ENCODE data around the gene TMEM128.
"Not testable (repeated sequence)": the region's sequence is repeated elsewhere in the genome, so short reads cannot be mapped to it uniquely, and the experiment has no call there.

TMEM128 gene

GRCh38 chr4:4200624-4201023 lies 47.4 kb downstream of the TMEM128 start:
- Mint-ChIP-seq H3K4me1 (no peaks in the 10 kb centered on the region), H3K9me3 (peaks cover 0 to 1% of the 10 kb centered on the region in 2 donors), H3K27me3 (peaks cover 24 to 35% of the 10 kb centered on the region in 2 donors), H3K36me3 (no peaks in the 10 kb centered on the region), H3K27ac (no peak overlapping the region), H3K4me3 (no peak overlapping the region)
- DNase-seq (no peak), ATAC-seq (replicated peaks) (no peak)

GRCh38 chr4:4195354-4195753 lies 52.7 kb downstream of the TMEM128 start:
- peaks cover 0 to 1% of the 10 kb centered on the region in 2 donors for H3K9me3 Mint-ChIP-seq
- no peak overlapping the region for H3K4me3 Mint-ChIP-seq
- ATAC-seq (replicated peaks) (no peak), DNase-seq (no peak)
- no peaks in the 10 kb centered on the region for H3K36me3 Mint-ChIP-seq
- peaks cover 32 to 46% of the 10 kb centered on the region in 2 donors for H3K27me3 Mint-ChIP-seq
- H3K4me1 Mint-ChIP-seq, result peaks cover 0 to 4% of the 10 kb centered on the region in 2 donors
- H3K27ac Mint-ChIP-seq, result no peak overlapping the region

- not testable (repeated sequence) for ATAC-seq (replicated peaks); H3K4me3 Mint-ChIP-seq; H3K36me3 Mint-ChIP-seq; H3K9me3 Mint-ChIP-seq; DNase-seq; H3K27ac Mint-ChIP-seq; H3K4me1 Mint-ChIP-seq
- peaks cover 57 to 62% of the 10 kb centered on the region in 2 donors for H3K27me3 Mint-ChIP-seq
Measured at GRCh38 chr4:4188557-4188956, 59.5 kb downstream of the TMEM128 start.

Data from stimulated activated naive B cell treated with anti-CD40 and anti-IgM and Interleukin-4, amounts not matched to agents 10 μg/mL and 1 μg/mL and 100 μg/mL, for 72 hours (primary cell).